LoVo (cell line): ENCODE results near the gene GSDME.

Experiments used
- DNase-seq: peaks from one replicate; pipeline ENCODE4 v3.0.0-alpha.2; 2016; ENCODE audit warnings: low spot score

GSDME gene

DNA sequence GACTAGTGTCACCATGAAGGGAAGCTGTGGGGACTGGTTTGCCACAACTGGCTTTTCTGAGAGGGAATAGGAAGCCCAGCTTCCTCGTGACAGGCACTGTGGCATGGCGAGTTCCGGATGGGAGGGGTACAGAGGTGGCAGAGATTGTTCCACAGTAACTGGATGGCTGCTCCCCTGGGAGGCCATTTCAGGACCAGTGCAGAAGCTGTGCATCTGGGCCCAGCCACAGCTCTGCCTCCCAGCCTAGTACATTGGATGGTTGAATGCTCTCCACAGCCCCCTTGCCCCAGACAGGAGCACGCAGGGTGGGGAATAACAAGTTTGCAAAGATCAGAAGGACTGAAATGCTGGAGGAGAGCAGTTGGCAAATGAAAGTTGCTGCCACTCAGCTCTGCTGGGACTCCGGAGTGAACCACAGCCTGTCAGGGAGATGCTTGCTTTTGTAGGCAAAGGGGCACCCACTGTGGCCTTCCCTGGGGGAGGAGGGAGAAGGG, 51.8 kb downstream of the GSDME start:
- DNase-seq: no peak

DNA sequence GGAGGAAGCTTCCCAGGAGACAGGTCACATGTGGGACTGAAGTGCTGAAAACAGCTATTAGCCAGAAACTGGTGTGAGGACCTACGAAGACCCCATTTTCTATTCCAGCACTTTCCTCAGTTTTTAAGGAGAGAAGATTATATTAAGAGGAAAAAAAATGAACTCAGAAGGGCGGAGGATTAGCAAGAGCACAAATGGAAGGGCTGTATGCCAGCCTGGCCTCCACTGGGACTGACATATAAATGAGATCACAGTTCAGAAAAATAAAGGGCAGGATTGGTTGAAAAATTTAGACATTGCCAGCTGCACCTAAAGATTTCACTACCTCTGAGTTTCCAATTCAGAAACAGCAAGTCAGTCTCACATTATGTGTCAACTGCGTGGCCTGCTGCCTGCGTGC, 53.0 kb downstream of the GSDME start:
- no peak for DNase-seq

DNA sequence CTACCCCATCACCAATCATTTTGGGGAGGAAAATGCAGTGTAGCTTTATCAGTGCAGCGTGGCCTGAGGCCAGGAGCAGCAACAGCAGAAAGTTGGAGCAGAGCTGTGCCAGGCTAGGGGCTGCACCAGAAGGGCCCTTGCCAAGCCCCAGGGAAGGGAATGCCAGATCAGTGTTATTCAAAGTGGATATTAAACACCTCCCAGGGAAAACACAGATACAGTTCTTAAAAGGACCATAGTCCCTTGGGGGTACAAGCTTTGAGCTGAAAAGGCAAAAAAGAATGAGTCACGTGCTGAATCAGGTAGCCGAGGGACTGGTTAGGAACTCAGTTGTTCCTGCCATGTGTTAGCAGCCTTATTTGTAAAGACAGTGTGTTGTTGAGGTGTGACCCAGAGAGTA, 54.0 kb downstream of the GSDME start:
- DNase-seq: no peak

DNA sequence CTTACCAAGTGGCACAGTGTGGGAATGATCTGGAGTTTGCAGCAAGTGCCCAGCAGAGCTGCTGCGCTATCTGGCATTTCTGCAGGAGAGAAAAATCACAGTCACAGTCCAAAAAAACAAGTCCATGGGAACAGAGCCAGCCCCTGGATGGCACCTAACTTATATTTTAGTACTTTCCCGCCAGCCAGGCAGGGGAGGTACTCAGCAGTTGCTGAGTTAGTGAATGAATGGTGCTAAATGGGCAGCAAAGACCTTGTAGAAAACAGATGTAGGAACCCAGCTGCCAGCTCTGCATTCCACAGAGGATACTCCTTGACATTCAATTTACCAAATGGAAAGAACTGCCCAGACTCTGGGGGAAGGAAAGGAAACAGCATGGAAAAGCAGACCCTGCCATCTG, 54.5 kb downstream of the GSDME start:
- no peak for DNase-seq

DNA sequence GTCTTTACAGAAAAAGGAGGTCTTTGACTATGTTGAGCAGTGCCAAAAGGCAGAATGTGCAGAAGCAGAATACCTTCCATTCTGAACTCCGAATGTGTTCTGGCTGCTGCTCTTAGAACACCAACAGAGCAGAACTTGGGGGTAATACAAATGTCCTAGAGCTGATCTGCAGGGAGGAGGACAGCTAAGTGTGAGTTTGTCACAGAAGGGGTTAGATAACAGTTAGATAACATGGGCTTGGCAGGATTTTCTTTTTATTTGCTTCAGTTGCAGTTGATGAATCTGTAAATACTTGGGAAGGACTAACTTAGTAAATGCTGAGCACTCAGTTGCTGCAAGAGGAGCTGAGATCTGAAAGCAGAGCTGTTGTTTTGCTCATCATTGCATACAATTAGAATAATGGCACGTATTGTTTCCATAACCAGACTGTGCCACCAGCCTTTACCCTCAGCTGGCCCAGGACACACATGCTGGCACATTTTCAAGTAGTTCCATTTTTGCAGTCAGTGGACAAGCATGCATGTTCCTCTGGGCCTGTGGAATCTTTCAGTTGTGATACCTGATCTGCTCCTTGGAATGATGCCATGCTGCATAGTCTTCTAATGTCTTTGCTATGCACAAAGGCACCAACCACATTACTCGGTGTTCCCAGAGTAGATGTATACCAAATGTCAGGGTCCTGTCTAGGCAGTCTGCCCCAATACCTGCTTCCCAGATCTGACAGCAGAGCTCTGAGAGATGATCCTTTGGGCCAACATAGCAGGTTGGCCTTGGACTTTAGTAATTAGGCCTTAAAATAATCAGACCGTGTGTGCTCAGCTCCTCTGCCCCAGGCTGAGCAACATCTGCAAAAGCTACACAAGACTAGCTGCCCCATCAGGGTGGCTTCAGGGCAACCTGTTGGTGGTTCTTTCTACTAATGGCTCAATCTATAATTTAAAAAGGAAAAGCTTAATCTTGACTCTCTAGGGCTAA, 55.7 kb downstream of the GSDME start:
- DNase-seq: peak; percentile 37

DNA sequence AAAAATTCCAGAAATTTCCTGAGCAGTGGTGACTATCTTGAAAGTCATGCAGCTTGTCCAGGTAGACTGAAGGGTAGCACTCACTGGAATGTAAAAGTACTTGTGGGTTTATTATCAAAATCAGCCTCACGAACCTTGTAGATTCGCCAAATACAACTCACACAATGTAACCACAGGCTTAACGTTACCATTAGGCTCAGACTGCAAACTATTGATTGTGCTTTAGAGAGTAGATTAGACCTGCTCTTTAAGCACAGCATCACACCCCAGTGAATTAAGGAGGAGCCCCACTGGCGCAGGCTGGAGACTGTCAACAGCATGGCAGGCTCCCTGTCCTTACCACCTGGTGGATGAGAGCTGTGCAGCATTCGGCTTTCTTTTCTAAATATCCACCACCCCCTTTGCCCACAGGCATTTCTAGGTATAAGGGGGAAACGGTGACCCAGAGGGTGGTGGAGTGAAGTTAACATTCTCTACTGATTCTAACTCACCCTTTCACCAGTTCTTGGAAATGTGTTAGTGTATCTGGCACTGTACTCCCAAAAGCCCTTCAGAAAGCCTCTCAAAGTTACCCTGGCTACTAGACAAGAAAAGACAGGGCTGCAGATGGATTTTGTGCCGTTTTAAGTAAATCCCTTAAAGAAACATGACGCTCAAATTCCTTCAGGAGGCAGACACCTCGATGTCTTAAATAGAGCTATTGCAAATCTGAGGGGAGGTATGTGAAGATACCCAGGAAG, 56.6 kb downstream of the GSDME start:
- no peak for DNase-seq

DNA sequence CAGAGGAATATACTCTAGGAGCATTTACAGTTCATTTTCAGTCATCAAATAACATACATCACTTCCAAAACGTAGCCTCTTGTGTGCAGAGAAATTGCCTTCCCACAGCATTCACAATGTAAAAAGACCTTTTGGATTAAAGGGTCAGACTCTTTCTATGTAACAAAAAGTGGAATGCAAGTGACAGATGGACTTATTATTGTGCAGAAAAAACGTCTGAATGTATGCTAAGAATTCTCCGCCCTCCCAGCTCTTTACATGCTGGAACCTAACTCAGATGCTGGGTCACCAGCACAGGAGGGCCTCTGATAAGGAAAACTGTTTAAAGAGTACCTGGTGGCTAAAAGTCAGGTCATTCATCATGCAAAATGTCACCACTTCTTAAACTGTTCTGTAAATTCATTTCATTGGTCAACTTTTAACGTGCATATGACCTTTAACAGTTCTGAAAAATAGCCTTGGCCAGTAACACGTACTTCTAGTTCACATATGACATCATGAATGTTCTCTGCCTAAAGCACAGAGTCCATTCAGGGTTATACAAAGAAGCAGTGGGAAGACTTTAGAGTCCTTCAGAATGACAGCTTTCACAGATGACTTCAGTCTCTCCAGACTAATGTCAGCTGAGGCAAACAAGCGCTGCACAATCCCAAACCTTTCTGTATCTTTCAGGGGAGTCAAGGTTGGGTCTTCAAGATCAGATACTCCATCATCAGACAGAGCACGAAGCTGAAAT, 58.6 kb downstream of the GSDME start:
- no peak for DNase-seq

DNA sequence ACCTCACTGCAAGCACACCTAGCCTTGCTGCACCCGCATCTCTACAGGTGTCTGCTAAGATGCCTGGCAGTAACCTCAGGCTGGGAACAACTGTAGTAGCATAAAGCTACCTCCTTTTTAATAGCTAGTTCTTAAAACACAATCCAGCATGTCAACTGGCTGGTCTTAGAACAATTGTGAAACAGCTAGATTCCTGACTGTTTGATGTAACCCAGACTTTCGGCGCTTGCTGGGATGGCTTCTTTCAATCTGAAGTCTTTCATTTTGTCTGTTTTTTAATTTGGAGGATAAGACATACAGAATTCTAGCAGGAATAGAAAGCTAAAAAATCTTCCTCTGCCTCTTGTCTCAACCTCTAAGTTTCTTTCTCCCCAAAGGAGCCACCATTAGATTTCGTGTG, 59.8 kb downstream of the GSDME start:
- no peak for DNase-seq

DNA sequence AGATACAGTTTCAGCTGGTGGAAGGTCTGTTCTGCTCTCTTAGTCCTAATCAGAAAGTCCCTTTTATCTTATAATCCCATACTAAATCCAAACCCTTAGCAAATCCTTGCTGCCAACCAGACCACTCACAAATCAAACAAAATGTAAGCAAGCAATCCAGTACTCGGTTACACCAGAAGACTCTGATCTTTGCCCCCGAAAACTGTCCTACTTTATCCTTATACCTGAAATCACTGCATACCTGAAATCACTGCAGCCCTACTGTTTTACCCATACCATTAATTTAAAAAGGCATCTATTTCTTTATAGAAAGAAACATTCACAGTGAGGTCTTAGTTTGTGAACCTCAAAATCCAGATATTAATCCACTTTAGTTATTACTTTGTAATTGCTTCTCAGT, 64.7 kb downstream of the GSDME start:
- DNase-seq: no peak

DNA sequence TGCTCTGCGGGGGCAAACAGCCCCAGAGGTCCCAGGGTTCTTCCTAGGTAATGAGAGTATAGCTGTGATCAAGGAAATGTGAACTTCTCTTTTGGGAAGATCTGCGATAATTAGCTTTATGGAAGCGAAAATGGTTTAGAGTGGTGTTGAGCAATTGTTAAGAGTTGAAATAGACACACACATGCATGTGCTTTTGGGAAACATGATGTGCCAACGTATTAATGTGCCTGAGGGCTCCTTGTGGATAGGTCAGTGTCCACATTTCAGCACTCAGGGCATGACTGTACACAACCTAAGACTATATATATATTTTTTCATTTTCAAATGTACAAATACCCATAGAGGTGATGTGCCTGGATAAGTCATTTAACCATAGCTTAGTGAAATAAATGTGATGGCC, 67.0 kb downstream of the GSDME start:
- no peak for DNase-seq

DNA sequence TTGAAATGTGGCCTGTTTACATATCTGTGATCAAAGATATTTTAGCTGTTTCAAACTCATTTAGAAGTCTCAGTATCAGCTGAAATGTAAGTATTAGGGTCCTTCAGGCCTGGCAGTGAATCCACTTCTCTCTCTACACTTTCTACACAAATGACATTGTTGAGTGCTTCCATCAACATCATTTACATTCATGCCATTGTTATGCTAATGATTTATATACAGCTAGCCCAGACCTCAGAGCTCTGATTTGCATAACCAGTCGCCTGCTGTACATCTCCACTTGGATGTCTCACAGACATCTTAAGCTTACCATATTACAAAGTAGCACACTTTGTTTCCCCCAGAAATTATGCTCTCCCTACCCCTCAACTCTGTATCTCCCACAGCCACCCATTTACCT, 71.6 kb downstream of the GSDME start:
- no peak for DNase-seq

DNA sequence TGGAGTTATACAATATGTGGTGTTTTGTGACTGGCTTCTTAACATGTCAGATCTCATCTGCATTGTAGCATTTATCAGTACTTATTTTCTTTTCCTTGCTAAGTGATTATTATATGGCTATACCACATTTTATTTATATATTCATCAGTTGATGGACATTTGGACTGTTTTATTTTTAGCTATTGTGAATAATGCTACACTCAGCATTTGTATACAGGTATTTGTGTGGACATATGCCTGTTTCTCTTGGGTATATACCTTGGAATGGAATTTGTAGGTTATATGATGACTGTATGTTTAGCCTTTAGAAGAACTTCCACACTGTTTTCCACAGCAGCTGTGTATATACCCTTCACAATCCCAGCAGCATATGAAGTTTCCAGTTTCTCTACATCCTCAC, 86.5 kb downstream of the GSDME start:
- no peak for DNase-seq

DNA sequence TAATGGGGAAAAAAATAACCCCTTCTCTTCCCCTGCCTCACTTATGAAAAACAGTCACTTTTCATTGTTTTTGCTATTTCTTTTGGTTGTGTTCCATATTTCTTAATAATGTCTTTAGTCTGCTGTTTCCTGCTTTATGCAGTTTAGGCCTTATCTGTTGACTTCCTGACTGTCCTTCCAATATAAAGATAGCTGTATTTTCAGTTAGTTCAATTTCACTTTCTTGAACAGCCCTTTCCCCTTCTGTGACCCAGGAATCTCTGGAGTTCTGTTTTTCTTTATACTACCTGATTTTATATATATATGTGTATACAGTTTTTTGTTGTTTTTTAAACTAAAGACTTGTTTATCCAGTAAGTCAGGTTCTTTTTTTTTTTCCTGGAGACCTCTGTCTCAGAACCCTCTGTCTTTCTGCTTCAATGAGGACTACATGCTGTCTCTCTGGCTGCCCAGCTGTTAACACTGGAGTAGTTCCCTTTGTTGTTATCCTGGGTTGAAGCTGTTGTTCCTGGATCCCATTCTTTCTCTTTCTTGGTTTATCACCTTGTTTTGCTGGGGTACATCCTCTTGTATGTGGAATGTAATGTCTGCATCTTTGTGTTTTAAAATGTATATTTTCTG, 87.2 kb downstream of the GSDME start:
- DNase-seq: no peak

DNA sequence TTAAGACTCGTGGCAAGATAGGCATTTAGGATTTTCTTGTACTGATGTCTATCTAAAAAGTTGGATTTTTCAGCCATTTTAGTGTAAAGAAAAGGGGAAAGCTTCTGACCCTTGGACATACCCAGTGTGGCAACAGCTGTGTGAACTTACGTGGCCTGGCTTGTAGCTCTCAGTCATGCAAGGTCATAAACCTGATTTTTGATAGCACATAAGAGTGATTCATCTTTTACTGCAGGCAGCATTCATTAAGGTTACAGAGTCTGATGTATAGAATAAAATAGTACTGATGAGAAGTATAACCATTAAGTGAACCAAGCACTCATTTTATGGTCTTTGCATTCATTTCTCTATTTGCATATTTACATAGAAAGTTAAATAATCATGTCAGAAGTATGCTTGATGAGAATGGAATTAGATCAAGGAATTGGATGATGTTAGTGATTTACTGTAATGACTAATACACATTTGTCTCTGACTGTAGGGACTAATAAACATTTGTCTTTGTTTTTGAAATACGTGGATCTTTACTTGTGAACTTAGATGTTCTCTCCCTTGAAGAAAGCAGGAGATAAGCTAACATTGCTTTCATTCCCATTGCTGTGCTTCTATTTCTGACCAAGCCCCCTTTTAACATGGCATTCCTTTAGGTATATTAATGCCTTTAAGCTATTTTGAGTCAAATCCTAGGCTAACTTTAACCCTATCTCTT, 88.2 kb downstream of the GSDME start:
- DNase-seq: peak; percentile 63

DNA sequence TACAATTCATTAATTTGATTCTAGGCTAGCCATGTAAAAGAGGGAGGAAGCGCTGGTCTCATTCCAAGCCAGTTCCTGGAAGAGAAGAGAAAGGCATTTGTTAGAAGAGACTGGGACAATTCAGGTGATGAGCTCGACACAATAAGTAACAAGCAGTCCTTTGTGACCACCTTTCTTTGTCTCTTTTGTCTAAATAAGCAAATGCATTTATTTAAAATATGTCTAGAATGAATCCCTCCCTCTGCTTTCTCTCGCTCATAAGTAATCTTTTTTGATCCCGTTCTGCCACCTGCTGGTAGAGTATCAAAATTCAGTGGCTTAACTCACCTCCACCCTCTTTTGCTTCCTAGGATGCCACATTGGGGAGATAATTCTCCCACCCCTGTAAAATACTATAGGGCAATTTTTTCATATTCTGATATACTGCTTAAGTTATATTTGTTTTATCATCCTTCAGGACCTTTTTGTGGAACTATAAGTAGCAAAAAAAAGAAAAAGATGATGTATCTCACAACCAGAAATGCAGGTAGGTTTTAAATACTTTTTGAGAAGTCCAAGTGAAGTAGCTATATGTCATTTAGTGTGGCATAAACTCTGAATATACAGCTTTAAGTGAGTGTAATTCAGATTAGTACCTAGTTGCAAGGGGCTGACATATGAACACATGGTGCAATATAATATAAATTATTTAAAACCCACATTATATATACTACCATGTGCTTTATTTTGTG, 91.5 kb downstream of the GSDME start:
- DNase-seq: peak; percentile 69

DNA sequence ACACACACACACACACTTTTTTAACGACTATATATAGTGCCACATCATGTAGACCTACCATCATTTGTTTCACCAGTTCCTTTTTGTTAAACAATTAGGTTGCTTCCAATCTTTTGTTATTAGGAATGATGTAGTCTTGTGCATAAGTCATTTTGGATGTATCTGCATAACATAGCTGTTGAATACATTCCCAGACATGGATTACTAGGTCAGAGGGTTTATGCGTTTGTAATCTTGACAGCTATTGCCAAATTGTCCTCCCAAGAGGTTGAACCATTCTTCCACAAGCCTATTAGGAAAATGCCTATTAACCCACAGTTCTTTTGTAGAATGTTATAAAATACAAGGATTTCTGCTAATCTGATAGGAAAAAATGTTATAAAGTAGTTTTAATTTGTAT, 96.7 kb downstream of the GSDME start:
- no peak for DNase-seq

DNA sequence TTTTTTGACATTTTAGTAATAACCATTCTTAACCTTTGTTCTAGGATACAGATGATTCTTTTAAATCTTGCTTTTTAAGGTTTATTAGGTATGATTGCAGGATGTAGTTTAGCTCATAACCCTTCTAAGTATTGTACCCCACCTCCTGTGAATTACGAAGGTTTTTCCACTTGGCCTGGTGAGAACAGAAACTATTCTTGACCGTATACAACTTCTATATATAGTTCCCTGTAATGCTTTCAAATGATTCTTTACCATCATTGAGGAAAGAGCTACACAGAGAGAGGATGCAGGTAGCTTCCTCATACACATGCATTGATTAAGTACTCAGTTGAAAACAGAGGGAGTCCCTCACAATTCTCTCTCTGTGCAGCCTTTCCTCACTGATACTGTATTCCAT, 97.8 kb downstream of the GSDME start:
- DNase-seq: no peak

DNA sequence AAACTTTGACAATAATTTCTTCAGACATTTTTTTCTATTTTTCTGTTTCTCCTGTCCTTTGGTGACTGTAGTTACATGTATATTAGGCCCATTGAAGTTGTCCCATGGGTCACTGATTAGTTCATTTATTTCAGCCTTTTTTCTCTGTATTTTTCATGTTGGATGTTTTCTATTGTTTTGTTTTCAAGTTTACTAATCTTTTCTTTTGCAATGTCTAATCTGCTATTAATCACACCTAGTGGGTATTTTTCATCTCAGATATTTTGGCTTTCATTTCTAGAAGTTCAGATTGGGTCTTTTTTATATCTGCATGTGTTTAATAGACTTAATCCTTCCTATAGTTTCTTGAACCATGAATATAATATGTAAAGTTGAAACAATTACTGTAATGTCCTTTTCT, 99.3 kb downstream of the GSDME start:
- DNase-seq: no peak

DNA sequence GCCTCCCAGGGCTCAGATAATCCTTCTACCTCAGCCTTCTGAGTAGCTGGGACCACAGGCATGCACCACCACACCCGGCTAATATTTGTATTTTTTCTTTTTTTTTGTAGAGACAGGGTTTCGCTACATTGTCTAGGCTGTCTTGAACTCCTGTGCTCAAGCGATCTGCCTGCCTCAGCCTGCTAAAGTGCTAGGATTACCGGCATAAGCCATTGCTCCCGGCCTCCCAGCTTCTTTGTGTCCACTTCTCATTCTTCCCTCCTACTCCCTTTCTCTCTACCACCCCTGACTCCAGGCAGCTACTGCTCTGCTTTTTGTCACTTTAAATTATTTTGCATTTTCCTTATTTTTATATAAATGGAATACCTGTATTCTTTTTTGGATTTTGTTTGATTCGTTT, 100.7 kb downstream of the GSDME start:
- DNase-seq: no peak

DNA sequence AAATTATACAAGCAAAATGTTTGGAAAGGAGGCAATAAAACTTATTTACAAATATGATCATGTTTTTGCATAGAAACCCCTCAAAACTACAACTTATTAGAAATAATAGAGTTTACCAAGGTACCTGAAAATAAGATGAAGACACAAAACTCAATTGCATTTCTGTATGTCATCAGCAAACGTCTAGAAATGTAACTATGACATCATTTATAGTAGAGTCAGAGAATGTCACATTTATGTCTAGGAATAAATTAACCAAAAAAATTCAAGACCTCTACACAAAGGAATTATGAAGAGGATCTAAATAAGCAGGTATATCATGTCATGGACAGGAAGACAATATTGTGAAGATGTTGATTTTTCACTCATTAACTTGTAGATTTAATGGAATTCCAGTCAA, 103.0 kb downstream of the GSDME start:
- DNase-seq: no peak
